ENCODE measurements around the gene SIM1.

SIM1 gene

DNA sequence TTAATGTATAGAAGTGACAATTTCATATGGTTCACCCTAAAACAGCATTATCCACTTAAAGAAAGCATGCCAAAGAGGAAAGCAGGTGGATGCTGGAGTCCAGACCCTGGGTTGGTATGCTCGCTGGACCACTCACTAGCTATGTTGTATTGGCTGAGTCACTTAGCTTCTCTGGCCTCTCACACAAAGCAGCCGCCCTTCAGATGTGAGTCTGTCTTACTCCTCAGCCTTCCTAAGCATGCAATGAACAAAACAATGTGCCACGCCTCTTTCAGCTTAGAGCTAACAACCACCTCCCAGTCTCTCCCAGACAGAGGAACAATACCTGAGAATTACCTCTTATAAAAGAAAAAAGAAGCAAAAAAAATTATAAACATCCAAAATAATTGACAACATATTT lies 29.4 kb downstream of the SIM1 start:
- DNase-seq (ENCODE audit: low read depth in 2 of 2): peak in 1 of 2 donors; percentile 49
- TF ChIP-seq, protein P1, sequence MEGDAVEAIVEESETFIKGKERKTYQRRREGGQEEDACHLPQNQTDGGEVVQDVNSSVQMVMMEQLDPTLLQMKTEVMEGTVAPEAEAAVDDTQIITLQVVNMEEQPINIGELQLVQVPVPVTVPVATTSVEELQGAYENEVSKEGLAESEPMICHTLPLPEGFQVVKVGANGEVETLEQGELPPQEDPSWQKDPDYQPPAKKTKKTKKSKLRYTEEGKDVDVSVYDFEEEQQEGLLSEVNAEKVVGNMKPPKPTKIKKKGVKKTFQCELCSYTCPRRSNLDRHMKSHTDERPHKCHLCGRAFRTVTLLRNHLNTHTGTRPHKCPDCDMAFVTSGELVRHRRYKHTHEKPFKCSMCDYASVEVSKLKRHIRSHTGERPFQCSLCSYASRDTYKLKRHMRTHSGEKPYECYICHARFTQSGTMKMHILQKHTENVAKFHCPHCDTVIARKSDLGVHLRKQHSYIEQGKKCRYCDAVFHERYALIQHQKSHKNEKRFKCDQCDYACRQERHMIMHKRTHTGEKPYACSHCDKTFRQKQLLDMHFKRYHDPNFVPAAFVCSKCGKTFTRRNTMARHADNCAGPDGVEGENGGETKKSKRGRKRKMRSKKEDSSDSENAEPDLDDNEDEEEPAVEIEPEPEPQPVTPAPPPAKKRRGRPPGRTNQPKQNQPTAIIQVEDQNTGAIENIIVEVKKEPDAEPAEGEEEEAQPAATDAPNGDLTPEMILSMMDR (IDR thresholded peaks at IDR 0.05; ENCODE audit: low read depth, low read length): no peak
- no peak overlapping the region for H3K4me3 ChIP-seq (replicated peaks in 1 of 2; ENCODE audit: low read depth in 2 of 2, low read length in 2 of 2)

DNA sequence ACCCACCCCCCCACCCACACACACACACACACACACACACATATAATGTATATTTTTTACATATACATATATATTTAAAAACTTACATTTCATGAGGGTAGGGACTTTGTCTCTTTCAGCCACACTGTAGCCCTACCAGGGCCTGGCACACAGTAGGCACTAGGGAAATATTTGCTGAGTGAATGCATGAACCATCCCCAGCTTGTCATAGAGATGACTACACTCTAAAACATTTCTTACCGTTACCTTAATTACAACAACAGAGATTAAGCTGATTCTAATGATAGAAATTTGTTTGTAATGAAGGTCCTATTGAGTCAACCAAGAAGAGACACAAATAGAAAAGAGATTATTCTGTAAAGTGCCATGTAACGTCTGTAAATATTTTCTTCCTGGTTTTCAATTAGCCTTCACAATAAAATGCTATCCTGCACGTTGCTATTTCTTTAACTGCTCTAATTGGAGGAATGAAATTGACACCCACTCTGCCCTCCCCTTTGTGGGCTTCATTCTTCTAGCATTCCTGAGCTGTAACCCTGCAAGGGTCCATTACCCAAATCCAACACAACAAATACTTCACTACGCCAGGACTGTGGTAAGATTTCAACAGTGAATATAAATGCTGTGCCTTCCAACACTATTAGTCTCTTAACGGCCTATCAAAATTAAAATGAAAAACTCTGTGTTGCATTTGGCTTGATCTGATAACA lies 30.8 kb downstream of the SIM1 start:
- TF ChIP-seq, protein P1 (IDR thresholded peaks at IDR 0.05; ENCODE audit: low read depth, low read length): no peak

GRCh38 chr6:100432136-100432535 lies 32.6 kb downstream of the SIM1 start:
- TF ChIP-seq, protein P1 (IDR thresholded peaks at IDR 0.05; ENCODE audit: low read depth, low read length): no peak
- no peak overlapping the region for H3K4me3 ChIP-seq (replicated peaks in 1 of 2; ENCODE audit: low read depth in 2 of 2, low read length in 2 of 2)
- DNase-seq (ENCODE audit: low read depth in 2 of 2): no peak

More for the DNA sequence above, 30.8 kb downstream of the SIM1 start:
- no peak for DNase-seq (ENCODE audit: low read depth in 2 of 2)
- H3K4me3 ChIP-seq (replicated peaks in 1 of 2; ENCODE audit: low read depth in 2 of 2, low read length in 2 of 2): no peak overlapping the region

- no peak overlapping the region for H3K4me3 ChIP-seq (replicated peaks in 1 of 2; ENCODE audit: low read depth in 2 of 2, low read length in 2 of 2)
- DNase-seq (ENCODE audit: low read depth in 2 of 2): no peak
- TF ChIP-seq, protein P1 (IDR thresholded peaks at IDR 0.05; ENCODE audit: low read depth, low read length): no peak
Observed at GRCh38 chr6:100430962-100431361, 33.8 kb downstream of the SIM1 start.

GRCh38 chr6:100427452-100427851 lies 37.3 kb downstream of the SIM1 start:
- no peak overlapping the region for H3K4me3 ChIP-seq (replicated peaks in 1 of 2; ENCODE audit: low read depth in 2 of 2, low read length in 2 of 2)
- TF ChIP-seq, protein P1 (IDR thresholded peaks at IDR 0.05; ENCODE audit: low read depth, low read length): no peak

DNA sequence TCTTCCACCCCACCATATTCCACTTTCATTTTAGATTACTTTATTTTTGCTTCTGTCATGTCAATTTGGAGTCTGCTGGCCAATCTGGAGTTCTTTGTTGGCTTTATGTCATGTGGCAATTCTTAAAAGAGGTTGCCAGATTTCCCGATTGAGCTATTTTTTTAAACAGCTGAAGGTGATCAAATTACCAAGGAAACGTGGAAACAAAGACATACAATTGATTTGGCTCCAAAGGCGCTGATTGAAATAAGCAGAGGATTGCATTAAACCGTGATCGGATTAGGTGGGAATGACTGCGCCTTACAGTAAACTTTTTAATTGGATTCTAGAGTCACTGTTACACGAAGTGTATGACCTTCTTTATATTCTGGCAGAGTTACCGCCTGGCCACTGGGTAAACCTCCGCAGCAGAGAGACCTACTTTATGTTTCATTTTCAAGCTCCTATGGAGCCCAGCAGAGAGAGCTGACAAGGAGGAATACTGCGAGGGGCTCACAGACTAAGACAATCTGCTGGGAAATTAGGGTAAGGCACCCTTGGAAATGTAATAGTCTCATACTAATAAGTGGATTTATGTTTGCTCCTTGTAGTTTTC lies 37.9 kb downstream of the SIM1 start:
- H3K4me3 ChIP-seq (replicated peaks in 1 of 2; ENCODE audit: low read depth in 2 of 2, low read length in 2 of 2): no peak overlapping the region
- TF ChIP-seq, protein P1 (IDR thresholded peaks at IDR 0.05; ENCODE audit: low read depth, low read length): no peak
- DNase-seq (ENCODE audit: low read depth in 2 of 2): no peak

More at GRCh38 chr6:100427452-100427851, 37.3 kb downstream of the SIM1 start:
- no peak for DNase-seq (ENCODE audit: low read depth in 2 of 2)

Data from cardiac fibroblast (primary cell).